Heart right ventricle (tissue), 16 donors: Measurements from ENCODE around the gene DGUOK. TPM values are rescaled to one million over a fixed set of nuclear protein-coding genes. Genes with fewer than 3 reads are reported as not detected.

Experiments used
- ATAC-seq, 8 donors: fragments of 200-7000 bp; cut with Tn5 transposase; one replicate each; pipeline ENCODE4 v1.9.1; 2020; ENCODE audit warnings: mild to moderate bottlenecking in 8 of 8, moderate library complexity in 8 of 8, moderate number of reproducible peaks in 1 of 8
- DNase-seq, 2 donors: peaks; one replicate each; pipeline ENCODE4 v3.0.0-alpha.2; 2020
- H3K27ac ChIP-seq, 10 donors: fragments of 200-600 bp; sonication (generic) in 2 of 10; one replicate each; pipeline versions ENCODE4 v1.5.0 to v1.8.0; 2020 to 2022; ENCODE audit warnings: mild to moderate bottlenecking in 3 of 10
- H3K27me3 ChIP-seq, 7 donors: fragments of 200-600 bp; one replicate each; pipeline ENCODE4 v1.8.0; 2021 to 2022; ENCODE audit warnings: mild to moderate bottlenecking in 2 of 7
- H3K36me3 ChIP-seq, 9 donors: fragments of 200-600 bp; sonication (generic) in 1 of 9; one replicate each; pipeline versions ENCODE4 v1.5.0 to v1.8.0; 2020 to 2022; ENCODE audit warnings: mild to moderate bottlenecking in 2 of 9
- H3K4me1 ChIP-seq, 9 donors: fragments of 200-600 bp; sonication (generic) in 1 of 9; one replicate each; pipeline versions ENCODE4 v1.5.0 to v1.8.0; 2020 to 2022; ENCODE audit warnings: mild to moderate bottlenecking in 4 of 9
- H3K4me3 ChIP-seq, 10 donors: fragments of 200-600 bp; sonication (generic) in 2 of 10; one replicate each; pipeline versions ENCODE4 v1.5.0 to v1.8.0; 2020 to 2022; ENCODE audit warnings: mild to moderate bottlenecking in 7 of 10, moderate library complexity in 2 of 10
- H3K9me3 ChIP-seq, 11 donors: fragments of 200-600 bp in 10 of 11; sonication (generic) in 2 of 11; one replicate each; pipeline versions ENCODE4 v1.5.0 to v1.8.0; 2013 to 2022; ENCODE audit warnings: mild to moderate bottlenecking in 2 of 11, control low read depth in 1 of 11, moderate library complexity in 1 of 11
- WGBS, 2 donors: extraction: QIAGEN DNeasy Blood & Tissue Kit; methylation state at CpG; one replicate each; pipeline ENCODE4 v1.1.7; 2013; ENCODE audit warnings: inconsistent platforms in 1 of 2; 5-methylcytosine and 5-hydroxymethylcytosine counted together
- intact Hi-C, 10 donors: fragments of 100-400 bp; cut with DNase I; formaldehyde crosslinking; loops; one replicate each; pipeline versions ENCODE4 v1.11.1 to v1.14.2; 2022
- polyA plus RNA-seq, 2 donors: library from polyadenylated mRNA; stranded (reverse); fragments of 200-250 nt; gene quantifications; one replicate each; pipeline ENCODE4 v1.2.3, GENCODE V29; 2013
- total RNA-seq, 10 donors: library from RNA; stranded (reverse); fragmentation: NEBNext Ultra II Directional in 3 of 10; extraction: Animal tissue kit (Norgen Biotek cat#: 25700) in 3 of 10; gene quantifications; one replicate each; pipeline versions ENCODE4 v1.2.1 to v1.2.4, GENCODE V29; 2021 to 2023
- TF ChIP-seq, protein P1 (sequence below), 9 donors: fragments of 200-600 bp; sonication (generic) in 2 of 9; IDR thresholded peaks; one replicate each; pipeline versions ENCODE4 v1.5.0 to v1.8.0; 2021 to 2022; ENCODE audit warnings: antibody characterized with exemption in 9 of 9, mild to moderate bottlenecking in 5 of 9, moderate library complexity in 1 of 9
- donor health status: Arrhythmogenic right ventricular cardiomyopathy.
- donor health status: ischemic (EF 13 %, LVEDD 7.1; RV severe dilation, severe dysfunction).
- donor health status: healthy with polysubstance abuse.
- donor health status: DM: no; HTN: yes; CAD: no.
- donor health status: DM: no; HTN: no; CAD: no.
- donor health status: ischemic (EF 25% LVEDD 6.9; RV normal size, moderate dysfunction).
- donor health status: ischemic (EF 25% LVEDD 5.7; RV mildly dilated, moderate dysfunction).
- donor health status: healthy.
- donor health status: DM: yes; HTN: yes; CAD: no.
- donor health status: Ischemic cardiomyopathy.
- donor health status: ischemic (EF 35%, LVEDD 5.7; RV mildly dilated, moderate dysfunction).
- donor health status: nonischemic (EF 11% LVEDD 7.7; RV severe dilation, severe dysfunction).
- donor health status: DM: yes; HTN: yes; CAD: no.
- donor health status: PGD.
- donor health status: ischemic (EF 29% LVEDD 5.4; RV normal size, mild dysfunction).
- donor health status: nonischemic (EF 23%, LVEDD 6.1; RV moderate dilation, normal function).

DGUOK gene
- total and polyA plus RNA-seq, 12 donors: 18.7 to 56.2 (median 22.7) TPM

GRCh38 chr2:73897240-73897583, 29.5 kb upstream of the DGUOK start:
- no peaks in the 10 kb centered on the region for H3K9me3 ChIP-seq
- DNase-seq: no peak
- intact Hi-C loops: no loop called here
- TF ChIP-seq, protein P1, sequence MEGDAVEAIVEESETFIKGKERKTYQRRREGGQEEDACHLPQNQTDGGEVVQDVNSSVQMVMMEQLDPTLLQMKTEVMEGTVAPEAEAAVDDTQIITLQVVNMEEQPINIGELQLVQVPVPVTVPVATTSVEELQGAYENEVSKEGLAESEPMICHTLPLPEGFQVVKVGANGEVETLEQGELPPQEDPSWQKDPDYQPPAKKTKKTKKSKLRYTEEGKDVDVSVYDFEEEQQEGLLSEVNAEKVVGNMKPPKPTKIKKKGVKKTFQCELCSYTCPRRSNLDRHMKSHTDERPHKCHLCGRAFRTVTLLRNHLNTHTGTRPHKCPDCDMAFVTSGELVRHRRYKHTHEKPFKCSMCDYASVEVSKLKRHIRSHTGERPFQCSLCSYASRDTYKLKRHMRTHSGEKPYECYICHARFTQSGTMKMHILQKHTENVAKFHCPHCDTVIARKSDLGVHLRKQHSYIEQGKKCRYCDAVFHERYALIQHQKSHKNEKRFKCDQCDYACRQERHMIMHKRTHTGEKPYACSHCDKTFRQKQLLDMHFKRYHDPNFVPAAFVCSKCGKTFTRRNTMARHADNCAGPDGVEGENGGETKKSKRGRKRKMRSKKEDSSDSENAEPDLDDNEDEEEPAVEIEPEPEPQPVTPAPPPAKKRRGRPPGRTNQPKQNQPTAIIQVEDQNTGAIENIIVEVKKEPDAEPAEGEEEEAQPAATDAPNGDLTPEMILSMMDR (IDR thresholded peaks at IDR 0.05): no peak
- no peak overlapping the region for H3K27ac ChIP-seq
- H3K4me1 ChIP-seq: peaks cover 0 to 13% (median 0%) of the 10 kb centered on the region in 9 donors
- no peak overlapping the region for H3K4me3 ChIP-seq
- no peak for ATAC-seq
- H3K27me3 ChIP-seq: peaks cover 0 to 2% (median 0%) of the 10 kb centered on the region in 7 donors
- H3K36me3 ChIP-seq: no peaks in the 10 kb centered on the region
- WGBS, 2 donors: 60 to 64% methylated on average over 4 of the region's 4 CpGs

DNA sequence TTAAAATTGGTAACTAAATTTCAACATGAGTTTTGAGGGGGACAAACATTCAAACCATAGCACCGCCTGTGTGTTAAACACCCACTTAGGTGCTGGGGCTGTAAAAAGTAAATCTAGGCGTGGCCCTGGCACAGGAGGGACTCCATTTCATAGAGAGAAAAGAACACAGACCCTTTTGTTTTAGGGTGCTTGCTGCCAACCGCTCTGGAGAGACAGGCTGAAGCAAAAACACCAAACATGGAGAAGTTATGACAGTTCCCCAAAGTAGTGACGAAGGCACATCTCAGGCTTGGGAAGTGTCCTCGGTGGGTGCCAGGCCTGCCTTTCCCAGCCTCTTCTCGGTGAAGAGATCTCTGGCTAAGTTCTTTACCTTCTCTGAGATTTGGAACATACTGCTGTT, 28.7 kb upstream of the DGUOK start:
- Histone ChIP-seq H3K4me3 (no peak overlapping the region), H3K27ac (no peak overlapping the region), H3K27me3 (peaks cover 0 to 9% (median 0%) of the 10 kb centered on the region in 7 donors), H3K9me3 (no peaks in the 10 kb centered on the region), H3K36me3 (no peaks in the 10 kb centered on the region), H3K4me1 (peaks cover 0 to 13% (median 0%) of the 10 kb centered on the region in 9 donors)
- intact Hi-C loops: no loop called here
- TF ChIP-seq, protein P1 (IDR thresholded peaks at IDR 0.05): no peak
- ATAC-seq (no peak), DNase-seq (no peak)
- 76 to 92% methylated on average over 6 of the region's 6 CpGs for WGBS, 2 donors

DNA sequence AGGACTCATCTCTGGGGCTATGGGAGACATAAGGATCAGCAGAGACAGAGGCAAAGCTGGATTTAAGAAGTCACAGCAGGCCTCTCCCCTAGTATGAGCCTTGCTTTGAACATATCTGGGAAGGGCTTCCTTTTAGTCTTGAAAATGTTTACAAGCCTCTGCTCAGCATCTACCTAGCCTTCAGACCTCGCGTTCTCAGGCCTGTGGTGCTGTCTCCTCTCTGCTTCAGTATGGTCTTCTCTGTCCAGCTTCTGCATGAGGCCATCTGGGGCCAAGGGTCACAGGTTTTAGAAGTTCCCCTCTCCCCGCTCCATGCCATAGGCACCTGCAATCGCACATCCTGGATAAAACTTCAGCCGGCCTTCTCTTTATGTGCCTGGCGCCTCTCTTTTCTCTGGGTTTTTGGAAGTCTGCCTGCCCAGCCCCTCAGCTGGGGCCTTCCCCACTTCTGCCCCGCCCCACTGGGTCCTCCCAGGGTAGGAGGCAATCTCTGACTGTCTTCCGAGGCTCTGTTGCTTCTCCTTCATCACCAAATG, 26.8 kb upstream of the DGUOK start:
- DNase-seq (no peak), ATAC-seq (no peak)
- TF ChIP-seq, protein P1 (IDR thresholded peaks at IDR 0.05): no peak
- H3K4me3 ChIP-seq: no peak overlapping the region
- no peaks in the 10 kb centered on the region for H3K9me3 ChIP-seq
- H3K27me3 ChIP-seq: peaks cover 0 to 13% (median 0%) of the 10 kb centered on the region in 7 donors
- WGBS, 2 donors: 79% methylated on average over 8 of the region's 8 CpGs
- intact Hi-C loops: no loop called here
- H3K4me1 ChIP-seq: peaks cover 0 to 13% (median 0%) of the 10 kb centered on the region in 9 donors
- no peak overlapping the region for H3K27ac ChIP-seq
- H3K36me3 ChIP-seq: no peaks in the 10 kb centered on the region

DNA sequence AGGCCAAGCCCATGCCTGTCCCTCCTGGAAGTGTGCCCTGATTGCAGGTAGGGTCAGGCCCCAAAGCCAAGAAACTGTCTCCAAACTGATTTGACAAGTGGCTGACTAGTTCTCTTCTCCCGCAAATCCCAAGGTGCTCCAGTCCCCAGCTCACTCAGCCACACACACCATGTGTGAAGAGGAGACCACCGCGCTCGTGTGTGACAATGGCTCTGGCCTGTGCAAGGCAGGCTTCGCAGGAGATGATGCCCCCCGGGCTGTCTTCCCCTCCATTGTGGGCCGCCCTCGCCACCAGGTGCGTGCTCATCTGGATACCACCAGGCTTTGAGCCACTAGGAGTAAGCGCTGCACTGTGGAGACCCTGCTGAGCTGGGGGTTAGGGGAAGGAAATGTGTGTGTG, 25.5 kb upstream of the DGUOK start:
- intact Hi-C loops: no loop called here
- Histone ChIP-seq H3K4me1 (peaks cover 0 to 13% (median 0%) of the 10 kb centered on the region in 9 donors), H3K4me3 (no peak overlapping the region), H3K9me3 (no peaks in the 10 kb centered on the region), H3K27ac (no peak overlapping the region), H3K36me3 (no peaks in the 10 kb centered on the region), H3K27me3 (peaks cover 0 to 13% (median 0%) of the 10 kb centered on the region in 7 donors)
- WGBS, 2 donors: 81 to 92% methylated on average over 10 of the region's 10 CpGs
- DNase-seq (no peak), ATAC-seq (no peak)
- TF ChIP-seq, protein P1 (IDR thresholded peaks at IDR 0.05): no peak
